Esophagus squamous epithelium (tissue), 4 donors: Measurements from ENCODE around the gene DDX11.
"Not testable (repeated sequence)": the region's sequence is repeated elsewhere in the genome, so short reads cannot be mapped to it uniquely, and the experiment has no call there.

Experiments
- POLR2A ChIP-seq, 4 donors: fragments of 450-650 bp; IDR thresholded peaks; one replicate each; pipeline ENCODE4 v1.6.1; 2017; ENCODE audit warnings: antibody characterized with exemption in 4 of 4, mild to moderate bottlenecking in 4 of 4, moderate library complexity in 3 of 4
- TF ChIP-seq, protein P1 (sequence below), 6 experiments: fragments of 450-650 bp in 4 of 6; fragments of 200-600 bp in 2 of 6; sonication (generic) in 2 of 6; IDR thresholded peaks; one replicate each; pipeline ENCODE4 v1.5.1; 2016 to 2019; ENCODE audit warnings: antibody characterized with exemption in 6 of 6, mild to moderate bottlenecking in 4 of 6, moderate library complexity in 4 of 6

- TF ChIP-seq, protein P1, sequence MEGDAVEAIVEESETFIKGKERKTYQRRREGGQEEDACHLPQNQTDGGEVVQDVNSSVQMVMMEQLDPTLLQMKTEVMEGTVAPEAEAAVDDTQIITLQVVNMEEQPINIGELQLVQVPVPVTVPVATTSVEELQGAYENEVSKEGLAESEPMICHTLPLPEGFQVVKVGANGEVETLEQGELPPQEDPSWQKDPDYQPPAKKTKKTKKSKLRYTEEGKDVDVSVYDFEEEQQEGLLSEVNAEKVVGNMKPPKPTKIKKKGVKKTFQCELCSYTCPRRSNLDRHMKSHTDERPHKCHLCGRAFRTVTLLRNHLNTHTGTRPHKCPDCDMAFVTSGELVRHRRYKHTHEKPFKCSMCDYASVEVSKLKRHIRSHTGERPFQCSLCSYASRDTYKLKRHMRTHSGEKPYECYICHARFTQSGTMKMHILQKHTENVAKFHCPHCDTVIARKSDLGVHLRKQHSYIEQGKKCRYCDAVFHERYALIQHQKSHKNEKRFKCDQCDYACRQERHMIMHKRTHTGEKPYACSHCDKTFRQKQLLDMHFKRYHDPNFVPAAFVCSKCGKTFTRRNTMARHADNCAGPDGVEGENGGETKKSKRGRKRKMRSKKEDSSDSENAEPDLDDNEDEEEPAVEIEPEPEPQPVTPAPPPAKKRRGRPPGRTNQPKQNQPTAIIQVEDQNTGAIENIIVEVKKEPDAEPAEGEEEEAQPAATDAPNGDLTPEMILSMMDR (IDR thresholded peaks at IDR 0.05) = not testable (repeated sequence)
- TF ChIP-seq POLR2A (IDR thresholded peaks at IDR 0.05) = not testable (repeated sequence)
Measured at GRCh38 chr12:31109773-31110172, 36.1 kb downstream of the DDX11 start.
